IMR-90 (cell line): Measurements from ENCODE around the gene TCIRG1. TPM values are rescaled to one million over a fixed set of nuclear protein-coding genes. Genes with fewer than 3 reads are reported as not detected.
"Not testable (repeated sequence)": the region's sequence is repeated elsewhere in the genome, so short reads cannot be mapped to it uniquely, and the experiment has no call there.

Experiments
- ATAC-seq: fragments of 200-7000 bp; cut with Tn5 transposase; 2 replicates; pipeline ENCODE4 v1.9.1; 2020; ENCODE audit warnings: low read depth, mild to moderate bottlenecking, moderate library complexity
- BruUV-seq: library from RNA; stranded (reverse); fragments of 400-500 nt; replicated peaks from 2 replicates; lab custom pipeline; 2021; lab: Mats Ljungman, UMichigan
- CTCF ChIA-PET: fragments of 300-600 bp; formaldehyde crosslinking; extraction: SDS; loops from one replicate; lab custom pipeline; 2021; ENCODE audit warnings: antibody characterized with exemption; lab: Yijun Ruan, JAX
- POLR2A ChIA-PET: fragments of 300-600 bp; sonication (Branson Sonifier 250); formaldehyde crosslinking; loops from one replicate; lab custom pipeline; 2022; ENCODE audit warnings: antibody characterized with exemption; ENCODE audit not compliant: unreplicated experiment; lab: Charles Lee
- DNase-seq: peaks from one replicate; pipeline ENCODE4 v3.0.0; 2013
- H2AFZ ChIP-seq: replicated peaks from 2 replicates; pipeline ENCODE3; 2013; ENCODE audit warnings: low read length, mild to moderate bottlenecking; ENCODE audit not compliant: poor library complexity
- H2AK5ac ChIP-seq: 2 replicates; pipeline ENCODE4 v1.6.1; 2013; ENCODE audit warnings: low read depth, low read length, inconsistent platforms
- H2AK9ac ChIP-seq: replicated peaks from 2 replicates; pipeline ENCODE3; 2013; ENCODE audit warnings: mild to moderate bottlenecking, low read depth, low read length, moderate library complexity; ENCODE audit not compliant: poor library complexity
- H2BK120ac ChIP-seq: 2 replicates; pipeline ENCODE4 v1.6.1; 2013; ENCODE audit warnings: low read depth, low read length, inconsistent platforms
- H2BK15ac ChIP-seq: 3 replicates; pipeline ENCODE4 v1.6.1; 2013; ENCODE audit warnings: low read depth, low read length, inconsistent platforms
- H2BK20ac ChIP-seq: 2 replicates; pipeline ENCODE4 v1.6.1; 2013; ENCODE audit warnings: low read depth, mild to moderate bottlenecking, inconsistent platforms, low read length, moderate library complexity
- H2BK5ac ChIP-seq: 2 replicates; pipeline ENCODE4 v1.6.1; 2013; ENCODE audit warnings: mild to moderate bottlenecking, low read depth, low read length, inconsistent platforms; ENCODE audit not compliant: poor library complexity, severe bottlenecking
- H3K14ac ChIP-seq: replicated peaks from 2 replicates; pipeline ENCODE4 v1.6.1; 2013; ENCODE audit warnings: low read depth, low read length, inconsistent platforms
- H3K18ac ChIP-seq: 2 replicates; pipeline ENCODE4 v1.6.1; 2013; ENCODE audit warnings: low read depth, low read length, control low read depth
- H3K23ac ChIP-seq: 2 replicates; pipeline ENCODE4 v1.6.1; 2013; ENCODE audit warnings: low read depth, low read length, inconsistent platforms
- H3K27ac ChIP-seq: 2 replicates; pipeline ENCODE4 v1.5.1; 2013; ENCODE audit warnings: mild to moderate bottlenecking, control low read depth, low read length; ENCODE audit not compliant: insufficient read depth
- H3K27me3 ChIP-seq: 2 replicates; pipeline ENCODE4 v1.6.1; 2013; ENCODE audit warnings: low read length; ENCODE audit not compliant: control insufficient read depth, insufficient read depth
- H3K36me3 ChIP-seq: 2 replicates; pipeline ENCODE4 v1.6.1; 2013; ENCODE audit warnings: low read length, mixed read lengths; ENCODE audit not compliant: control insufficient read depth, insufficient read depth
- H3K4ac ChIP-seq: 2 replicates; pipeline ENCODE4 v1.6.1; 2013; ENCODE audit warnings: low read depth, low read length, inconsistent platforms
- H3K4me1 ChIP-seq: 2 replicates; pipeline ENCODE4 v1.6.1; 2013; ENCODE audit warnings: low read length, mixed read lengths; ENCODE audit not compliant: control insufficient read depth, insufficient read depth
- H3K4me2 ChIP-seq: 2 replicates; pipeline ENCODE4 v1.6.1; 2013; ENCODE audit warnings: low read depth, mild to moderate bottlenecking, control low read depth, low read length, moderate library complexity
- H3K4me3 ChIP-seq: 2 replicates; pipeline ENCODE4 v1.5.1; 2013; ENCODE audit warnings: low read depth, mild to moderate bottlenecking, control low read depth, low read length, moderate library complexity; ENCODE audit not compliant: insufficient read depth
- H3K56ac ChIP-seq: 2 replicates; pipeline ENCODE4 v1.6.1; 2013; ENCODE audit warnings: low read length, inconsistent platforms; ENCODE audit not compliant: insufficient read depth; ENCODE audit errors: extremely low read depth
- H3K79me1 ChIP-seq, 2 experiments: 2 replicates each; pipeline ENCODE4 v1.6.1; 2013; ENCODE audit warnings: low read length in 2 of 2, inconsistent platforms in 1 of 2, low read depth in 1 of 2
- H3K9ac ChIP-seq: 2 replicates; pipeline ENCODE4 v1.6.1; 2013; ENCODE audit warnings: low read depth, low read length, control low read depth
- H3K9me1 ChIP-seq: 2 replicates; pipeline ENCODE4 v1.6.1; 2013; ENCODE audit warnings: low read length, inconsistent platforms; ENCODE audit not compliant: insufficient read depth
- H3K9me3 ChIP-seq: 2 replicates; pipeline ENCODE4 v1.6.1; 2013; ENCODE audit warnings: low read length; ENCODE audit not compliant: control insufficient read depth, insufficient read depth
- H4K20me1 ChIP-seq: 2 replicates; pipeline ENCODE4 v1.6.1; 2013; ENCODE audit warnings: low read length, inconsistent platforms; ENCODE audit not compliant: insufficient read depth
- H4K5ac ChIP-seq: 2 replicates; pipeline ENCODE4 v1.6.1; 2013; ENCODE audit warnings: mild to moderate bottlenecking, low read depth, low read length, control low read depth
- H4K8ac ChIP-seq, 2 experiments: 2 replicates each; pipeline ENCODE4 v1.6.1; 2013; ENCODE audit warnings: low read depth in 2 of 2, low read length in 2 of 2, control low read depth in 1 of 2, inconsistent platforms in 1 of 2
- H4K91ac ChIP-seq: 2 replicates; pipeline ENCODE4 v1.6.1; 2013; ENCODE audit warnings: low read depth, low read length, inconsistent platforms; ENCODE audit not compliant: insufficient read depth
- WGBS, 2 experiments: methylation state at CpG; one replicate each; pipeline versions ENCODE4 v1.1.5 to v1.1.7; 2013; ENCODE audit warnings: missing lambda C conversion rate in 2 of 2; ENCODE audit not compliant: insufficient read length in 1 of 2; ENCODE audit errors: extremely low coverage in 2 of 2; 5-methylcytosine and 5-hydroxymethylcytosine counted together
- dilution Hi-C: fragments of 300-500 bp; cut with HindIII; formaldehyde crosslinking; loops from one replicate; pipeline ENCODE4 v1.14.3; 2018; ENCODE audit warnings: low sequenced_read_pairs; ENCODE audit not compliant: unreplicated experiment
- in situ Hi-C: fragments of 300-500 bp; cut with MboI; formaldehyde crosslinking; loops from 3 replicates; pipeline ENCODE4 v1.14.3; 2019; ENCODE audit warnings: low sequenced_read_pairs, inconsistent platforms, mixed read lengths
- intact Hi-C: fragments of 100-400 bp; cut with micrococcal nuclease; formaldehyde crosslinking; loops from 2 replicates; pipeline ENCODE4 v1.10.0; 2022
- polyA plus RNA-seq, 3 experiments: library from polyadenylated mRNA; depleted of rRNA; stranded (reverse); fragments of >200 nt; gene quantifications; 2 replicates each; pipeline ENCODE4 v1.2.3, GENCODE V29; 2012; ENCODE audit warnings: low replicate concordance in 1 of 3
- total RNA-seq: library from RNA; depleted of rRNA; stranded (reverse); fragments of >200 nt; gene quantifications from 2 replicates; pipeline ENCODE4 v1.2.3, GENCODE V29; 2012

Gene TCIRG1
- total and polyA plus RNA-seq, 2 of the 4 experiments (the other 2 are of a cell fraction) = 25.3 to 117 TPM

- dilution Hi-C loops, H4K91ac ChIP-seq, H3K4me3 ChIP-seq, H3K4ac ChIP-seq, H4K20me1 ChIP-seq, H3K4me1 ChIP-seq, H2AFZ ChIP-seq, H3K4me2 ChIP-seq, ATAC-seq, POLR2A ChIA-PET, H2AK5ac ChIP-seq, in situ Hi-C loops, H3K18ac ChIP-seq, H2AK9ac ChIP-seq, H2BK20ac ChIP-seq, DNase-seq, H2BK120ac ChIP-seq, H4K5ac ChIP-seq, BruUV-seq, CTCF ChIA-PET, H4K8ac ChIP-seq, H3K23ac ChIP-seq, H3K9ac ChIP-seq, H2BK15ac ChIP-seq, H3K27me3 ChIP-seq, intact Hi-C loops, H3K27ac ChIP-seq, H3K36me3 ChIP-seq, H2BK5ac ChIP-seq, H3K9me3 ChIP-seq, H3K56ac ChIP-seq, H3K14ac ChIP-seq, H3K9me1 ChIP-seq, H3K79me1 ChIP-seq: not testable (repeated sequence)
- WGBS, 2 experiments = no CpG with 5 or more reads among the region's 3 CpGs
These were observed 43.7 kb upstream of the TCIRG1 start for GRCh38 chr11:67995129-67995528.

GRCh38 chr11:67995579-67995978 lies 43.2 kb upstream of the TCIRG1 start:
- BruUV-seq, H2BK5ac ChIP-seq, H2BK120ac ChIP-seq, H3K56ac ChIP-seq, H4K5ac ChIP-seq, H2BK20ac ChIP-seq, H2AK5ac ChIP-seq, H3K27ac ChIP-seq, H2AFZ ChIP-seq, CTCF ChIA-PET, H4K8ac ChIP-seq, POLR2A ChIA-PET, in situ Hi-C loops, H4K20me1 ChIP-seq, H3K4me2 ChIP-seq, H3K27me3 ChIP-seq, ATAC-seq, H3K14ac ChIP-seq, H3K23ac ChIP-seq, intact Hi-C loops, H3K4ac ChIP-seq, H3K9me1 ChIP-seq, H2BK15ac ChIP-seq, H3K36me3 ChIP-seq, DNase-seq, H3K9ac ChIP-seq, H3K4me1 ChIP-seq, H3K9me3 ChIP-seq, H3K79me1 ChIP-seq, H2AK9ac ChIP-seq, dilution Hi-C loops, H3K18ac ChIP-seq, H3K4me3 ChIP-seq, H4K91ac ChIP-seq: not testable (repeated sequence)
- WGBS, 2 experiments = 90% methylated on average over 2 of the region's 14 CpGs; no CpG with 5 or more reads in 1 of the 2 experiments
